Fibroblast of the conjunctiva (primary cell): ENCODE results near the gene WNT2.

Source experiments
- DNase-seq: peaks from one replicate; pipeline ENCODE4 v3.0.0-alpha.2; 2010; ENCODE audit warnings: low read depth

WNT2 gene

GRCh38 chr7:117322741-117323304 is at the start of gene WNT2:
Gene WNT2, minus strand, starts transcription at chr7:117323058. Its CDS starts 69 bp downstream, at chr7:117322989.
- DNase-seq, result no peak

GRCh38 chr7:117372073-117372472 is 49.2 kb upstream of the WNT2 start:
- DNase-seq, result no peak

GRCh38 chr7:117364339-117365080 is 41.7 kb upstream of the WNT2 start:
- no peak for DNase-seq

GRCh38 chr7:117362294-117362888 is 39.5 kb upstream of the WNT2 start:
- DNase-seq, result no peak

GRCh38 chr7:117350027-117350426 is 27.2 kb upstream of the WNT2 start:
- DNase-seq, result no peak

- DNase-seq, result no peak
Measured at GRCh38 chr7:117349570-117349969, 26.7 kb upstream of the WNT2 start.

- no peak for DNase-seq
Measured at GRCh38 chr7:117347962-117348672, 25.3 kb upstream of the WNT2 start.

GRCh38 chr7:117347480-117347879 is 24.6 kb upstream of the WNT2 start:
- no peak for DNase-seq

- DNase-seq, result no peak
Measured at GRCh38 chr7:117346161-117346560, 23.3 kb upstream of the WNT2 start.

GRCh38 chr7:117338020-117338419 is 15.2 kb upstream of the WNT2 start:
- no peak for DNase-seq

GRCh38 chr7:117333168-117333567 is 10.3 kb upstream of the WNT2 start:
- DNase-seq, result no peak

GRCh38 chr7:117332031-117332430 is 9.2 kb upstream of the WNT2 start:
- DNase-seq, result no peak

- no peak for DNase-seq
Measured at GRCh38 chr7:117325836-117326235, 3.0 kb upstream of the WNT2 start.

GRCh38 chr7:117324960-117325359 is 2.1 kb upstream of the WNT2 start:
- no peak for DNase-seq

GRCh38 chr7:117323851-117324711 is 1.2 kb upstream of the WNT2 start:
- DNase-seq, result no peak

- DNase-seq, result no peak
Measured at GRCh38 chr7:117323305-117323850, 520 bp upstream of the WNT2 start.

GRCh38 chr7:117320523-117320922 is 2.3 kb downstream of the WNT2 start:
- DNase-seq, result no peak

GRCh38 chr7:117319181-117319580 is 3.7 kb downstream of the WNT2 start:
- DNase-seq, result no peak

GRCh38 chr7:117313582-117313981 is 9.3 kb downstream of the WNT2 start:
- no peak for DNase-seq

GRCh38 chr7:117312593-117313580 is 10.0 kb downstream of the WNT2 start:
- DNase-seq, result no peak
